Activated CD4-positive, alpha-beta T cell treated with anti-CD3 and anti-CD28 coated beads, Interleukin-2, amount 50 U/mL, for 24 hours (primary cell): ENCODE results near the gene CYTH2.
A peak's percentile ranks its signal among the peaks of the same experiment; 100 is the strongest.

Experiments
- DNase-seq, 2 donors: peaks; one replicate each; pipeline ENCODE4 v3.0.0-alpha.2; 2020; ENCODE audit warnings: low read depth in 1 of 2, low spot score in 1 of 2

Gene CYTH2

DNA sequence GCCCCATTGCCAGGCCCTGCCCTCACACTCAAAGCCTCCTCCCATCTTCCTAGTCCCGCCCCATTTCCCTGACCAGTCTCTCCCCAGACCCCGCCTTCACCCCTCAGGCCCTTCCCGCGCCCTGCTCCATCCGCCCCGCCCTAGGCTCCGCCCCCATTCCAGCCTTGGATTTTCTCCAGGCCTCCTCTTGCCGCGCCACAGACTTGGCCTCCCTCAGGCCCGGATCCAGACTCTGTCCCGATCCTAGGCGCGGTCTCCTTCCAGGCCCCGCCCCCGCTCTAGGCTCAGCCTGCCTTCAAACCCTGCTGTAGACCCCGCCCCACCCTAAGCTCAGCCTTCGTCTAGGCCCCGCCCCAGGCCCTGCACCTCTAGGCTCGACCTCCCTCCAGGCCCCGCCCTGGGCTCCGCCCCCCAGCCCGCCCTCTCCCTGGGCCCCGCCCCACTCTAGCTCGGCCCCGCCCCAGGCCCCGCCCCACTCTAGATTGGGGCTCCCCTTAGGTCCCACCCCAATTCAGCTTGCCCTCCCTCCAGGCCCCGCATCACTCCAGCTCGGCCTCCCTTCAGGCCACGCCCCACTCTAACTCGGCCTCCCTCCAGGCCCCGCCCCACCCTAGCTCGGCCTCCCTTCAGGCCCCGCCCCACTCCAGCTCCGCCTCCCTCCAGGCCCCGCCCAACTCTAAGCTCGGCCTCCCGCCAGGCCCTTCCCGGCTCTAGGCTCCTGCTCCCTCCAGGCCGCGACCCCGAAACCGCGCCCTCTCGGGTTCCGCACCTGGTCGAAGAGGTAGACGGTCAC lies 24.0 kb downstream of the CYTH2 start:
- DNase-seq = peak; percentile 63 to 74

- DNase-seq = no peak
Measured at GRCh38 chr19:48493718-48494401, 24.7 kb downstream of the CYTH2 start.

DNA sequence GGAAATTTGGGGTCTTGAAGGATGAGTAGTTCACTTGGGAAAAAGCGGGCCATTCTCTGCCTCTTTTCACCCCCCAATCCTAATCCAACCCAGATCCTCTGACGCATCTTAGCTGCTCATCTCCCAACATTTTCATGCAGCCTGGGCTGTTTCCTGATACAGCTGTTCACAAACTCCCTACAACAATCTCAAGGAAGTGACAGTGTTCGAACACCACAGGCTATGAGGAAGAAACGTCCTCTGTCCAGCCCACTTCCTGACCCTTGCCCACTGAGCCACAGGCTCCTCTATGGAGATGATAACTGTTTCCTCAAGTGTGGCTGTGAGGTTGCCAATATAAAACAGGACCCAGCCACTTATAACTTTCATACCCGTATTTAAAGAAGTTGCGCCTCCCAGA lies 26.2 kb downstream of the CYTH2 start:
- DNase-seq = no peak

GRCh38 chr19:48496959-48497727 lies 28.0 kb downstream of the CYTH2 start:
- DNase-seq = no peak

DNA sequence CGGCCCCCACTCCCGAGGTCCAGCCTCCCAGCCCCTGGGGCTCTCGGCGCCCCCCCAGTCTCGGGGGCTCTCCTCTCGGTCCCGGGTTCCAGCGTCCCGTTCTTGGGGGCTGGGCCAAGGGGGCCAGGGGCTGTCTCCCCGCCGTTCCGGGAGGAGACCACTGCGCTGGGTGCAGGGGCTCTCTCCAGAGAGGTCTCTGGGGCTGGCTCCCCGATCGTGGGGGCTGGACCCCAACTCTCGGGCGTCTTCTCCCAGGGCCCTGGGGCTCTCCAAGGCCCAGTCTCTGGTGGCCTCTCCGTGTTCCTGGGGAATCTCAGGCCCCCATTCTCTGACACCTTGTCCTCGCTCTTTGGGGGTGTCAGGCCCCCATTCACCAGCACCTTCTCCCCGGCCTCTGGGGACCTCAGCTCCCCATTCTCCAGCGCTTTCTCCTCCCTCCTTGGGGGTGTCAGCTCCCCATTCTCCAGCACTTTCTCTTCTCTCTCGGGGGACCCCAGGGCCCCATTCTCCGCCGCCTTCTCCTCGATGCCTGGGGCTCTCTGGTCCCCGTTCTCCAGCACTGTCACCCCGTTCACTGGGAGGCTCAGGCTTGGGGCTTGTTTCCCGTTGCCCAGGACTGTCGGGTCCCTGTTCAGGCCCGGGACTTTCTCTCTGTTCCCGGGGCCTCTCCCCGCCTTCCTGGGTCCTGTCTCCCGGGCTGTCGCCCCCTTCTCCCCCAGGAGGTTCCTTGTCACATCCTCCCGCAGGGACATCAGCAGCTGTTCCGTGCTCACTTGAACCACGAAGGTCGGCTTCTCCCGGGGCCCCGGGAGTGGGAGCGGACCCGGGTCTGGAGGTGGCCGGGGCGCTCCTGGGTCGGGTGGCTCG lies 28.8 kb downstream of the CYTH2 start:
- DNase-seq = no peak

GRCh38 chr19:48498595-48499311 lies 29.6 kb downstream of the CYTH2 start:
- DNase-seq = no peak

DNA sequence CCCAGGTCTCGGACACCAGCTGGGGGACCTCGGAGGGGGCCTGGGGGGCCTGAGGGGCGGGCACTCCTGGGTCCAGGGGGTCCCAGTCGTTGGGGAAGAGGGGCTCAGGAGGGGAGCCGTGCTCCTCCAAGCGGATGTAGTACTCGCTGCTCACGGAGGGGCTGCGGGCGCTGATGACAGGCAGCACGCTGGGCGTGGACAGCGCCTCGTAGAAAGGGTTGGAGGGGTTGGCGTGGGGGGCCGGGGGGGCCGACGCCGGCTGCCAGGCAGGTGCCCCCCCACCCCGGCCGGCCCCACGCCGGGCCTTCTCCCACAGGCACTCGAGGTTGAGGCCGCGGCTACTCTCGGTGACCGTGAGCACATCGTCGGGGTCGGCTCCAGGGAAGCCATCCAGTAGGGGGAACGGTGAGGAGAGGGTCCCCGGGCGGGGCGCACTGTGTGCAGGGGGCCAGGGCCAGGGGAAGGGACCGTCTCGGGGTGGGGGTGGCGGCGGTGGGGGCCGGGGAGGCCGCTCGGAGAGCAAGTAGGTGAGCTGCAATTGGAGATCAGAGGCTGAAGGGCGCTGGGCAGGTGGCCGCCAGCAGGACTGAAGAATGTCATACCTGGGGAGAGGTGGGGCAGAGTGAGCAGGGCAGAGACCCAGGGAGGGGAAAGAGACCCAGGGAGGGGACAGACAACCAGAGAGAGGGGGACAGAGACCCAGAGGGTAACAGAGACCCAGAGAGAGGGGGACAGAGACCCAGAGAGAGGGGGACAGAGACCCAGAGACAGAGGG lies 30.3 kb downstream of the CYTH2 start:
- no peak for DNase-seq

- DNase-seq = no peak
Measured at GRCh38 chr19:48500830-48501493, 31.8 kb downstream of the CYTH2 start.

DNA sequence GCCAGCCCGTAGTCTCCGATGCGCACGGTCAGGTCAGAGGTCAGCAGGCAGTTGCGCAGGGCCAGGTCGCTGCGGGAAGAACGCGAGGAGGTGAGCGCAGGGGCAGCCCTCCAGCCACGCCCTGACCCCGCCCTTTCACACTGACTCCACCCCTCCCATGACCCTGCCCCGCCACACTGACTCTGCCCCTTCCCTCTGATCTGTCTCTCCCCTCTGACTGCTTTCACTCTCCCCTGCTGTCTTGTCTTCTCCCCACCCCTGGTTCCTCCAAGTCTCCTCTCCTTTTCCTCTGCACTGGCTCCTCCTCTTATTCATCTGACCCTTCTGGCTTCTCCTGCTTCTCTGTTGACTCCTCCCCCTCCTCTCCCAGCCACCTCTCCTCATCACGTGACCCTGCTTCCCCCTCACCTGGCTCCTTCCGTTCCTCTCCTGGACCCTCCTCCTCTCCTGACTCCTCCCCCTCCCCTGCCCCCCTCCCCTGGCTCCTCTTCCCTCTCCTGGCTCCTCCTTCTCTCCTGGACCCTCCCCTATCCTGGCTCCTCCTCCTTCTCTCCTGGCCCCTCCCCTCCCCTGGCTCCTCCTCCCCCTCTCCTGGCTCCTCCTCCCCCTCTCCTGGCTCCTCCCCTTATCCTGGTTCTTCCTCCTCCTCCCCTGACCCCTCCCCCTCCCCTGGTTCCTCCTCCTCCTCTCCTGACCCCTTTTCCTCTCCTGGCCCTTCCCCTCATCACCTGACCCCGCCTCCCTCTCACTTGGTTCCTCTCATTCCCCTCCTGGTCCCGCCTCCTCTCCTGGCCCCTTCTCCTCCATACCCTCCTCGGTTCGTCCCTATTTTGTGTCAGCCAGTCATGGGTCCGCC lies 32.6 kb downstream of the CYTH2 start:
- DNase-seq = peak in 1 of 2 donors; percentile 40

GRCh38 chr19:48502350-48503018 lies 33.3 kb downstream of the CYTH2 start:
- DNase-seq = no peak

- DNase-seq = no peak
Measured at GRCh38 chr19:48506138-48506733, 37.1 kb downstream of the CYTH2 start.

DNA sequence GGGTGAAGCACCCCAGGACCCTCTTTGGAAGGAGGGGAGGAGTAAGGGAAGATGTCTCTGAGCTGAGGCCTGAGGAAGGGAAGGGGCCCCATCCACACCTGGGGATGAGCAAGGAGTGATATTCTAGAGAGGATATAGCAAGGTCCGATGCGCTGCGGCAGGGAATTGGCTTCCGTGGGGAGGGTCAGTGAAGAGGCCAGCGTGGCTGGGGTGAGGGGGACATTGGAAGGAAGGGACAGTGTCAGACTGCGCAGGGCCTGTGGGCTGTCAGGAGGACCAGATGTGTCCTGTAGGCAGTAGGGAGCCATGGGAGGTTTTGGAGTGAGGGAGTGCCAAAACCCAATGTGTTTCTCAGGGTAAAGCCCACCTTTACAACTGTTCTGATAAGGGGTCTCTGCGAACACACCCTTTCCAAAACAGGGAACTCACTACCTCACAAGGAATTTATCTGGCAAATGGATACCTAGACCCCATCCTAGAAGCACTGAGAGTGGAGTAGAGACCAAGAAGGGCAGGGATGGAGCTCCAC lies 38.8 kb downstream of the CYTH2 start:
- no peak for DNase-seq

- DNase-seq = no peak
Measured at GRCh38 chr19:48508729-48509411, 39.7 kb downstream of the CYTH2 start.

- DNase-seq = no peak
Measured at GRCh38 chr19:48509467-48510194, 40.5 kb downstream of the CYTH2 start.

- peak; percentile 55 to 73 for DNase-seq
Measured at GRCh38 chr19:48510421-48511268, 41.5 kb downstream of the CYTH2 start.
